C1 segment of cervical spinal cord (tissue), 14 donors: ENCODE results near the gene FECH.
A peak's percentile ranks its signal among the peaks of the same experiment; 100 is the strongest.

Source experiments
- DNase-seq, 14 donors: peaks; one replicate each; lab custom pipeline; 2025; lab: John Stamatoyannopoulos, UW

FECH gene

DNA sequence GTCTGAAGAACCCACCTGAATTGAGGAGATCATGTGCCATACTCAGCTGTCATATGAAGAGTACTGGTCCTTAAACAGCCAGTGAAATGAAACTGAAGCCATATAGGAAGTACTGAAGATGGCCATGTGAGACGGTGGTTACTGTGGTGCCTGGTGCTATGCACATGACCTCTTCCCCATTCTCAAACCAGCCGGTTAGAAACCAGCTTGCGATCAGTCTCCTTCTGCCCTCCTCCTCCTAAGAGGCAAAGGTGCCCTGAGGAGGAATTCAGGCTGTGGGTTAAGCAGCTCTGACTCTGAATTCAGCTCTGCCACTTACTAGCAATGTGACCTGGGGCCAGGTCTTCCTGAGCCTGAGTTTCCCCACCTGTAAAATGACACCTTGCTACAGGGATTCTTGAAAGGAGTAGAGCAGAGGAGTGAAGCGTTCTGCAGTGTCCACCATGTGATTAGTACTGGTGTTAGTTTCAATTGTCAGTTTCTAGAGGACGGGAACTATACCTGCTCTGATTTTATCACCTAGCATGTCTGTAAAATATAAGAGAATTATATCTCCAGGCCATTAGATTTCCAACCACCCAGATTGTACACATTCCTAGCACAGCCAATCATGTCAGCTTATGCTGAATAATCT, 5.1 kb downstream of the FECH start:
- peak in 5 of 14 donors; percentile 12 to 36 (median 20) for DNase-seq

DNA sequence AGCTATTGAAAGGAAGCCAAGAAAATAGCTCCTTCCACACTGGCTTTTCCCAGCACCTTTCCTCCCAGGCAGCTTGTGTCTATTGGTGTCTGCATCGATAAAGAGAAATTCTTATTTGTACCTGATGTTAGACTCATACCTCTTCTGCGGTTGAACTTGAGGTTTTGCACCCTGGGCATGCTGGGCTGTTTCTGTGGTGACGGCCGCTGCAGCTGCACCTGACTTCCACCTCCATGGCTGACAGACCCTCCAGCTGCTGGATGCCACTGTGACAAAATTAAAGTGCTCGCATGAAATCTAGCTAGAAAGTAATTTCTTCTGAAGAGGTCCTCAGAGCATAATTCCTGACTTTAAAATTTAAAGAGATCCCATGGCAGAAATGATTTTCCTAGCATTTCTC, 6.6 kb downstream of the FECH start:
- no peak for DNase-seq

DNA sequence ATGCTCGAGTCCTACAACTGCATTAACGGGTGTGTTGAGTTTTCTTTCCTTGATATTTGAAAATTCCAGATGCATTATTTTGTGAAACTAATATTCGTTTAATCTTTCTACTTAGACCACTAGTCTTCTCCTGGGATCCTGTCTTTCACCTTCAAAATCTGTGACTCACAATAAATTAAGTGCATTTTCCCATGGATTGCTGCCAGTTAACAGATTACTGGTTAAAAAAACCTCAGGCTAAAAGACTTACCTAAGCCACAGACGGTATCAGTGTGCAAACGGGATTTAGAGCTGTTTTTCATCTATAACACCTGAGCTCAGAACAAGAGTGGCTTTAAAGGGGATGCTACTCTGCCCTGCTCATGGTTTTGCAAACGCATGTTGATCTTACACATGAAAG, 10.2 kb downstream of the FECH start:
- DNase-seq, result no peak

DNA sequence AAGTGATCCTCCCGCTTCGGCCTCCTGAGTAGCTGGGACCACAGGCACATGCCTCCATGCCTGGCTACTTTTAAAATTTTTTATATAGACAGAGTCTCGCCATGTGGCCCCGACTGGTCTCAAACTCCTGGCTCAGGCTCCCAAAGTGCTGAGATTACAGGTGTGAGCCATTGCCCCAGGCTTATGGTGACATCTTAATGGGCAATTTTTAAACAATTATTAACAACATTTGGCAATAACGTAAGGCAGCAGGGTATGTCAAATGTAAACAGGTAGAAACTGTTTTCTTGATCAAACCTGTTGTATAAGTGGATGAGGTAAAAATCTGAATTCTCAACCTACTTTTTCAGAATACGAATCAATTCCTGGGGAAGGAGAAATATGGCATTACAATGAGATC, 11.0 kb downstream of the FECH start:
- DNase-seq, result no peak

DNA sequence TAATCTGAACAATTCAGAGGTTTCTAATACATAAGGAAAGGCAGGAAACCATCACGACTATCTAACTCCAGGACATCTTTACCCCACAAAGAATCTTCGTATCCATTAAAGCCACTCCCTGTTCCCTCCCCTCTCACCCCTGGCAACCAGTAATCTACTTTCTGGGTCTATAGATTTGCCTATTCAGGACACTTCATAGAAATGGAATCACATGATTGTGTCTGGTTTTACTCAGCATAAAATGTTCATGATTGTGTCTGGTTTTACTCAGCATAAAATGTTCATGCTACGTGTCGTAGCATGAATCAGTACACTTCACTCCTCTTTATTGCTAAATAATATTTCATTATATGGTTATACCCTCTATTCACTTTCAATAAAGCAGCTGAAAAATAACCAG, 11.6 kb downstream of the FECH start:
- DNase-seq, result no peak

- no peak for DNase-seq
Observed at GRCh38 chr18:57570162-57570561, 16.3 kb downstream of the FECH start.

- DNase-seq, result no peak
Observed at GRCh38 chr18:57569133-57569532, 17.4 kb downstream of the FECH start.

- peak in 3 of 14 donors; percentile 13 to 41 (median 19) for DNase-seq
Observed at GRCh38 chr18:57561728-57562423, 24.6 kb downstream of the FECH start.

- DNase-seq, result no peak
Observed at GRCh38 chr18:57561261-57561660, 25.2 kb downstream of the FECH start.

DNA sequence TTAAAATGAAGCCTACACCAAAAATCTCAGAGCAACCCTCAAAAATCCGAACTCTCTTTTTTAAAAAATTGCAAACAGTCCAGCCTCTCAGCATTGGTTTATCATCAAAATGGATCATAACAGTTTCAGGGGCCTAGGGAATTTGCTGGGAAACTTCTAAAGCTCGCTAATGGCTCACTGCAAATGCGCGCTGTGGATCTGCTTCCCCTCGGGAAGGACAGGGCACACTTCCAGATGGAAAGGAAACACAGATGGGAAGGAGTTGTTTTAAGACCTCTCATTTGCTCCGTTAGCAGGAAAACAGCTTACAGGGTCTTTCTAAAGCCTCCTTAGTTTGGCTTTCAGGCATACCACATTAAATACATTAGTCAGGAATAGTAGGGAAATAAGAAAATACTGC, 27.2 kb downstream of the FECH start:
- DNase-seq, result no peak

GRCh38 chr18:57555134-57555533, 31.4 kb downstream of the FECH start:
- DNase-seq, result no peak

GRCh38 chr18:57550510-57550909, 36.0 kb downstream of the FECH start:
- DNase-seq, result no peak

DNA sequence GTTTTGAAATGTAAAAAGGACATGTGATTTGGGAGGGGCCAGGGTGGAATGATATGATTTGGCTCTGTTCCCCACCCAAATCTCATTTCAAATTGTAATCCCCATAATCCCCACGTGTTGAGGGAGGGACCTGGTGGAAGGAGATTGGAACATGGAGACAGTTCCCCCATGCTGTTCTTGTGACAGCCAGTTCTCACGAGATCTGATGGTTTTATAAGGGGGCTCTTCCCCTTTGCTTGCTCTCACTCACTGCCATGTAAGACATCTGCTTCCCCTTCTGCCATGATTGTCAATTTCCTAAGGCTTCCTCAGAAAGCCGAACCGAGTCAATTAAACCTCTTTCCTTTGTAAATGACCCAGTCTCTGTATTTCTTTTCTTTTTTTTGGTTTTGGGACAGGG, 39.2 kb downstream of the FECH start:
- DNase-seq, result no peak

- DNase-seq, result no peak
Observed at GRCh38 chr18:57544936-57545660, 41.4 kb downstream of the FECH start.

DNA sequence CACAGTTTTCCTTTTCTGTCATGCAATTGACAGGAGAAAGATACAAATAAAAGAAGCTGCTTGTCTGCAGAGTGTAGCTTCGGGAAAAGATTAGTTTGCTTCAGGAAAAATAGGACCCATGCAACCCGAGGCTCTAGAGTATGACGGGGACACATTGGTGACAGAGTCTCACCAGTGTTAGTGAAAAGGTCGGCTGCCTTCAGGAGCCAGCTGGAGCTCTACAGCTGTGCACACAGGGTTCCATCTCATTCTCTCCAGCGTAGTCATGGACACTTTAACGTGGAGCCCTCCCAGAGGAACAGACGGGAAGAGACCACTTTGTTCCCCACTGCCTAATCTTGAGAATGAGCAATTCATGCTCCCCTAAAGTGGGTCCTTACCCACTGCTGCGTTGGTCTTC, 42.9 kb downstream of the FECH start:
- no peak for DNase-seq

DNA sequence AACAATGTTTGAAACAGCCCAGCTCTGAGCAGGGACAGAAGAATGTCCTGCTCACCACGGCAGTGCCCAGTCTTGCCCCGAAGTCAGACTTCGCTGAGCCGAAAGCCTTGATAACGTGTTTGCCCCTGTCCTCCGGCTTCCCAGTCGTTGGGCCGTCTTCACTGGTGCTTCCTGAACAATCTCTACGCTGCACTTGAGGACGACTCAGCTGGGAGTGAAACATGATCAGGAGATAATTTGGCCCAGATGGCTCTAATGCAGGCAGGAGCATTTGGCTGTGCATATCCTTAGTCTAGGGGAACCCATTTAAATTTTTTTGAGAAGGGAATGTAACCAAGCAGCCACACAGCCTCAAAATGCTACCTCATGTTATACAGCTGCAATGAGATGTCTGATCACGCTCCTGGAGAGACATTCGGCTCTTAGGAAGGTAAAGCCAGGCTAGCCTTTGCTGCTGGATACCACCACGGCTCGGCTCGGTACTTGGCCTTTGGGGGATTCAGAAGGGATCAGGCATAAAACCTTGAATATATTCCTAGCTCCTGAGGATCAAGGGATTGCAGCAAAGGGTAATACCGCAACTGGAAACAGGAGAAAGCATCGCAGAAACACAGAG, 43.6 kb downstream of the FECH start:
- DNase-seq, result no peak

DNA sequence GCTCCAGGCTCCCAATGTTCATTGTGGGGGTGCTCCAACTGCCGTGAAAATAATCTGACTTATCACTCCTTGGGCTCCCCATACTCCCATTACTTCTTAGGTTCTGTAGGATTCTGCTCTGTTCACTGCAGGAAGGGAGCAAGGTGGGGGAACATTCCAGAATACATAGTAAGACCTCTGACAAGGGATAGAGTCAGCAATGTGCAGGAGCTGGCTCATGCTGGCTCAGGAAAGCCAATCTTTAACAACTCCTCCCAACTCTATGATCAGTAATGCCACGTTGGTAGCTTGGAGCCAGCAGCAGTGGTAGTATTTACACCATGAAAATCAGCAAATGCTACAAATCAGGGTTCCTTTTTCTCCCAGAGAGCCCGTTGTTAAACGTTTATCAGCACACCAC, 44.4 kb downstream of the FECH start:
- DNase-seq, result no peak

DNA sequence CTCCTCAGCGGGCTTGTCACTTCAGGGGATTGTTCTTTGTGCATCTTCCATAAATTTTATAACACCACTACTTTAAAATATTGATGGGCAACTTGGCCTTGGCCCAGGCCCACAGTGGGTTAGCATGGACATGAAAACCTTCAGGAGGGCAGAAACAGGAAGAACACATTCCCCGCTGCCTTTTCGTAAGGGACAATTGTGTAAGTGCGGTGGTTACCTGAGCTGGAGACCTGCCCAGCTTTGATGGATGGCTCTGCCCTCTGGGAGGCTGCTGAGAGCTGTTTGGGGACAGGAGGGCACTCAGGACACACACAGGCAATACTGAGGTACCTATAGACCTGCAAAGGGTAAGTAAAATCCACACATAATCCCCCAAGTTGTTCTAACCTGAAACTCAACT, 46.8 kb downstream of the FECH start:
- DNase-seq, result no peak

GRCh38 chr18:57538614-57539013, 47.9 kb downstream of the FECH start:
- DNase-seq, result no peak

- no peak for DNase-seq
Observed at GRCh38 chr18:57534511-57534909, 52.0 kb downstream of the FECH start.

DNA sequence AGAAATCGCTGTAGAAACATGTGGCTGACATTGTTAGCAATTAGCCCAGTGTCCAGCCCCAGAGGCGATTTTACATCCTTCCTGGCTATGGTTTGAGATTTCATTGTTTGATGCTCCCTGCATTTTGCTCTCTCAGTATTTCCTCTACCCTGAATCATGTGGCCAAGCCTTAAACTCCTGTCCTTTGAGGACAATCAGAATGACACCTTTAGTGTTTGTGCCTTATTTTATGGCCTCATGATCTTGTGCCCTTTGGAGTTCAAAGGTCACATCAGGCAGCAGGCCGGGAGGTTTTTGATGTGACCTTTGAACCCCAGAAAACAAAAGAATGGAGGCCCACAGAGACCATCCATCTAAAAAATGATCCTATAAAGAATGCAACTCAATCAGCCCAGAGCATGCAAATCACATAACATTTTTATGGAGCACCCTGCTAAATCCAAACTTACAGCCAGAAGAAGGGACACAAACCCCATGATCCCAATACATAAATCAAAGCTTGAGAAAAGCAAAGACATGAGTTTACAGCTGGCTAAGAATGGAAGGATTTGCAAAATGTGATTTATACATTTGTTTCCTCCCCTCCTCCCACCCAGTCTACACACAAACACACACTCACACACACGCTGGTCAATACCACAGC, 52.5 kb downstream of the FECH start:
- DNase-seq, result no peak
